SK-N-SH (cell line): ENCODE measurements around the gene LCA5. TPM values are rescaled to one million over a fixed set of nuclear protein-coding genes. Genes with fewer than 3 reads are reported as not detected.

ENCODE experiments used
- CTCF ChIA-PET: fragments of 300-600, 350-600 bp; formaldehyde crosslinking; extraction: SDS; loops from one replicate; lab custom pipeline; 2021; lab: Yijun Ruan, JAX
- POLR2A ChIA-PET: fragments of 350-600 bp; sonication (Branson Sonifier 250); formaldehyde crosslinking; extraction: SDS; loops from one replicate; lab custom pipeline; 2020; ENCODE audit warnings: antibody characterized with exemption, inconsistent platforms; lab: Yijun Ruan, JAX
- DNase-seq: peaks from one replicate; pipeline ENCODE4 v3.0.0; 2012
- H2AFZ ChIP-seq: fragments of 200-600 bp; sonication (generic); 2 replicates; pipeline ENCODE4 v1.8.1; 2016; ENCODE audit warnings: antibody characterized with exemption, mild to moderate bottlenecking, low read depth
- H3F3A ChIP-seq: fragments of 200-600 bp; sonication (generic); replicated peaks from 2 replicates; pipeline ENCODE3; 2016; ENCODE audit warnings: antibody characterized with exemption, mild to moderate bottlenecking; ENCODE audit not compliant: insufficient read depth
- H3K27ac ChIP-seq, 2 experiments: fragments of 200-500 bp in 1 of 2; fragments of 200-600 bp in 1 of 2; sonication (Bioruptor generic) in 1 of 2; sonication (generic), shearing (Covaris generic) in 1 of 2; 2 replicates each; pipeline versions ENCODE4 v1.5.1 to v1.6.1; 2014 to 2016; ENCODE audit warnings: low read depth in 2 of 2, inconsistent platforms in 1 of 2, low read length in 1 of 2, mild to moderate bottlenecking in 1 of 2, mixed read lengths in 1 of 2
- H3K27me3 ChIP-seq: fragments of 200-600 bp; sonication (generic), shearing (Covaris generic); 2 replicates; pipeline ENCODE4 v1.6.1; 2016; ENCODE audit warnings: mixed run types; ENCODE audit not compliant: insufficient read depth
- H3K36me3 ChIP-seq, 2 experiments: fragments of 200-500 bp in 1 of 2; fragments of 200-600 bp in 1 of 2; sonication (Bioruptor generic) in 1 of 2; sonication (generic) in 1 of 2; replicated peaks in 1 of 2; 2 replicates each; pipeline versions ENCODE3 to v1.5.1; 2014 to 2016; ENCODE audit warnings: low read length in 1 of 2, mild to moderate bottlenecking in 1 of 2; ENCODE audit not compliant: insufficient read depth in 2 of 2, control insufficient read depth in 1 of 2
- H3K4me1 ChIP-seq, 2 experiments: fragments of 200-500 bp in 1 of 2; fragments of 200-600 bp in 1 of 2; sonication (Bioruptor generic) in 1 of 2; sonication (generic), shearing (Covaris generic) in 1 of 2; 2 replicates each; pipeline versions ENCODE4 v1.5.1 to v1.6.1; 2014 to 2016; ENCODE audit warnings: low read depth in 1 of 2, low read length in 1 of 2, mixed run types in 1 of 2; ENCODE audit not compliant: insufficient read depth in 2 of 2, control insufficient read depth in 1 of 2
- H3K4me2 ChIP-seq: fragments of 200-600 bp; sonication (generic), shearing (Covaris generic); 2 replicates; pipeline ENCODE4 v1.6.1; 2017; ENCODE audit warnings: mixed run types
- H3K4me3 ChIP-seq, 2 experiments: fragments of 200-500 bp in 1 of 2; fragments of 200-600 bp in 1 of 2; sonication (Bioruptor generic) in 1 of 2; sonication (generic), shearing (Covaris generic) in 1 of 2; 2 replicates each; pipeline versions ENCODE4 v1.5.1 to v1.8.1; 2014 to 2016; ENCODE audit warnings: low read depth in 2 of 2, inconsistent platforms in 1 of 2, low read length in 1 of 2, mild to moderate bottlenecking in 1 of 2, mixed read lengths in 1 of 2, moderate library complexity in 1 of 2
- H3K79me2 ChIP-seq: fragments of 200-600 bp; sonication (generic); 2 replicates; pipeline ENCODE4 v1.8.1; 2017; ENCODE audit warnings: mild to moderate bottlenecking; ENCODE audit not compliant: insufficient read depth
- H3K9ac ChIP-seq: fragments of 200-600 bp; sonication (generic); 2 replicates; pipeline ENCODE4 v1.6.1; 2017; ENCODE audit warnings: mixed run types
- H3K9me2 ChIP-seq: fragments of 200-600 bp; sonication (generic); 2 replicates; pipeline ENCODE4 v1.6.1; 2017; ENCODE audit warnings: mixed run types
- H3K9me3 ChIP-seq: fragments of 200-600 bp; sonication (generic); 2 replicates; pipeline ENCODE4 v1.6.1; 2017; ENCODE audit warnings: mixed run types, mild to moderate bottlenecking, moderate library complexity
- H4K20me1 ChIP-seq: fragments of 200-600 bp; sonication (generic); 2 replicates; pipeline ENCODE4 v1.6.1; 2017; ENCODE audit warnings: mild to moderate bottlenecking, mixed run types; ENCODE audit not compliant: insufficient read depth
- CHD2 ChIP-seq: fragments of 150-350 bp; IDR thresholded peaks from 2 replicates; pipeline ENCODE4 v1.6.1; 2018; ENCODE audit warnings: low read length; ENCODE audit not compliant: partially characterized antibody
- ELF1 ChIP-seq: IDR thresholded peaks from 2 replicates; pipeline ENCODE4 v1.4.0; 2012
- EP300 ChIP-seq, 2 experiments: IDR thresholded peaks; 2 replicates each; pipeline versions ENCODE4 v1.4.0 to v1.6.1; 2012; ENCODE audit warnings: borderline replicate concordance in 1 of 2, low read depth in 1 of 2, low read length in 1 of 2
- EZH2phosphoT487 ChIP-seq: fragments of 200-600 bp; sonication (generic); IDR thresholded peaks from 2 replicates; pipeline ENCODE4 v1.6.1; 2017; ENCODE audit warnings: low read depth, mixed run types, mild to moderate bottlenecking, antibody characterized with exemption, moderate library complexity, borderline replicate concordance
- FOXM1 ChIP-seq: IDR thresholded peaks from 2 replicates; pipeline ENCODE4 v1.4.0; 2012; ENCODE audit warnings: low read depth, mild to moderate bottlenecking
- GABPA ChIP-seq: IDR thresholded peaks from 2 replicates; pipeline ENCODE4 v1.4.0; 2012; ENCODE audit warnings: low read depth, mild to moderate bottlenecking
- JUND ChIP-seq: IDR thresholded peaks from 2 replicates; pipeline ENCODE4 v1.4.0; 2012
- MXI1 ChIP-seq: IDR thresholded peaks from 2 replicates; pipeline ENCODE4 v1.6.1; 2012; ENCODE audit warnings: mild to moderate bottlenecking, low read depth, low read length, improper control_type of control experiment
- PBX3 ChIP-seq: IDR thresholded peaks from 2 replicates; pipeline ENCODE4; 2012
- POLR2AphosphoS5 ChIP-seq: IDR thresholded peaks from 2 replicates; pipeline ENCODE4 v1.6.1; 2012; ENCODE audit warnings: low read depth, low read length
- RXRA ChIP-seq: IDR thresholded peaks from 2 replicates; pipeline ENCODE4 v1.4.0; 2012; ENCODE audit warnings: low read depth, mild to moderate bottlenecking, borderline replicate concordance
- SIN3A ChIP-seq: IDR thresholded peaks from 2 replicates; pipeline ENCODE4 v1.6.1; 2012; ENCODE audit warnings: low read depth, mild to moderate bottlenecking, low read length, moderate library complexity, borderline replicate concordance
- TAF1 ChIP-seq: IDR thresholded peaks from 2 replicates; pipeline ENCODE4 v1.6.1; 2012; ENCODE audit warnings: low read depth, mild to moderate bottlenecking, low read length, moderate library complexity, borderline replicate concordance
- TCF12 ChIP-seq: IDR thresholded peaks from 2 replicates; pipeline ENCODE4 v1.4.0; 2012
- TEAD4 ChIP-seq: IDR thresholded peaks from 2 replicates; pipeline ENCODE4 v1.4.0; 2012; ENCODE audit warnings: mild to moderate bottlenecking, borderline replicate concordance; ENCODE audit not compliant: insufficient read depth
- YY1 ChIP-seq: IDR thresholded peaks from 2 replicates; pipeline ENCODE4 v1.4.0; 2012; ENCODE audit warnings: low read depth, mild to moderate bottlenecking
- ZBTB33 ChIP-seq: IDR thresholded peaks from 2 replicates; pipeline ENCODE4 v1.4.0; 2012; ENCODE audit warnings: low read depth, borderline replicate concordance
- WGBS: methylation state at CpG from one replicate; pipeline ENCODE4 v1.1.6; 2017; ENCODE audit warnings: low lambda C conversion rate; 5-methylcytosine and 5-hydroxymethylcytosine counted together
- polyA plus RNA-seq, 3 experiments: library from polyadenylated mRNA; depleted of rRNA; stranded (reverse); fragments of >200 nt; gene quantifications; 2 replicates each; pipeline ENCODE4 v1.2.3, GENCODE V29; 2012
- TF ChIP-seq, protein P1 (sequence below): fragments of 150-350 bp; IDR thresholded peaks from 2 replicates; pipeline ENCODE4 v1.6.1; 2017; ENCODE audit warnings: antibody characterized with exemption, low read length, low read depth, borderline replicate concordance
- TF ChIP-seq, protein P2 (sequence below): IDR thresholded peaks from 2 replicates; pipeline ENCODE4 v1.6.1; 2012; ENCODE audit warnings: mild to moderate bottlenecking, low read depth, low read length, moderate library complexity

Gene LCA5
- polyA plus RNA-seq, 1 of the 3 experiments (the other 2 are of a cell fraction), result 0.61 TPM

- no peak overlapping the region for H3K4me2 ChIP-seq
- no peak overlapping the region for H3K9ac ChIP-seq
- TF ChIP-seq POLR2AphosphoS5, result no peak
- TF ChIP-seq FOXM1, result no peak
- TF ChIP-seq EZH2phosphoT487, result no peak
- TF ChIP-seq CHD2, result no peak
- no peak for TF ChIP-seq JUND
- TF ChIP-seq TAF1, result no peak
- TF ChIP-seq TEAD4, result no peak
- no peak overlapping the region for H3K27ac ChIP-seq
- H3K9me2 ChIP-seq, result no peaks in the 10 kb centered on the region
- DNase-seq, result no peak
- ChIA-PET POLR2A (no interaction called here), CTCF (interaction anchor here (1.7 kb wide), 1 partner anchor 10 kb away, joined by 4 read pairs; no protein-coding TSS in a partner anchor)
- no peaks in the 10 kb centered on the region for H4K20me1 ChIP-seq
- H3K36me3 ChIP-seq, result no peaks in the 10 kb centered on the region
- no peaks in the 10 kb centered on the region for H3K9me3 ChIP-seq
- no peaks in the 10 kb centered on the region for H3K79me2 ChIP-seq
- no peaks in the 10 kb centered on the region for H3F3A ChIP-seq
- WGBS, result 67% methylated on average over 4 of the region's 4 CpGs
- H3K27me3 ChIP-seq, result no peaks in the 10 kb centered on the region
- H3K4me3 ChIP-seq, result no peak overlapping the region
- H2AFZ ChIP-seq, result no peak overlapping the region
- H3K4me1 ChIP-seq, result peaks cover 0 to 14% of the 10 kb centered on the region in 2 experiments
Measured at GRCh38 chr6:79463621-79464050, 73.6 kb downstream of the LCA5 start.

DNA sequence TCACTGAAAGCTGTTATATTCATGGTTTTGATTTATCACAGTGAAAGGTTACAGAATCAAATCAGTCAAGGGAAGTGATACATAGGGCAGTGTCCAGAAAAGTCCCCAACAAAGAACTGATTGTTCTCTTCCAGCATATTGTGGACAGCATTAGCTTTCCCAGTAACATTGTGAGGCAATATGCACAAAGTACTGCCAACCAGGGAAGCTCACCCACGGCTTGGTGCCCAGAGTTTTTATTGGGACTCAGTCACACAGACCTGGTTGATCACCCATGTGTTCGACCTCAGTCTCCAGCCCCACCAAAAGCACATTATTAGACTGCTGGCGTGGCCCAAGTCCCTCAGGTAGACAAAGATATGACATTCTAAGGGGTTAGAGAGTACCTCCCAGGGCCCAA, 76.0 kb downstream of the LCA5 start:
- no peaks in the 10 kb centered on the region for H3K79me2 ChIP-seq
- TF ChIP-seq TCF12 (no peak), SIN3A (no peak), RXRA (no peak), GABPA (no peak), EP300 (IDR thresholded peaks at IDR 0.05; ENCODE audit: borderline replicate concordance in 1 of 2, low read depth in 1 of 2, low read length in 1 of 2) (no peak), ZBTB33 (no peak), CHD2 (no peak), PBX3 (no peak), ELF1 (no peak), POLR2AphosphoS5 (no peak), YY1 (no peak), MXI1 (no peak), TEAD4 (no peak)
- TF ChIP-seq, protein P1, sequence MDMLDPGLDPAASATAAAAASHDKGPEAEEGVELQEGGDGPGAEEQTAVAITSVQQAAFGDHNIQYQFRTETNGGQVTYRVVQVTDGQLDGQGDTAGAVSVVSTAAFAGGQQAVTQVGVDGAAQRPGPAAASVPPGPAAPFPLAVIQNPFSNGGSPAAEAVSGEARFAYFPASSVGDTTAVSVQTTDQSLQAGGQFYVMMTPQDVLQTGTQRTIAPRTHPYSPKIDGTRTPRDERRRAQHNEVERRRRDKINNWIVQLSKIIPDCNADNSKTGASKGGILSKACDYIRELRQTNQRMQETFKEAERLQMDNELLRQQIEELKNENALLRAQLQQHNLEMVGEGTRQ, result no peak
- TF ChIP-seq, protein P2, sequence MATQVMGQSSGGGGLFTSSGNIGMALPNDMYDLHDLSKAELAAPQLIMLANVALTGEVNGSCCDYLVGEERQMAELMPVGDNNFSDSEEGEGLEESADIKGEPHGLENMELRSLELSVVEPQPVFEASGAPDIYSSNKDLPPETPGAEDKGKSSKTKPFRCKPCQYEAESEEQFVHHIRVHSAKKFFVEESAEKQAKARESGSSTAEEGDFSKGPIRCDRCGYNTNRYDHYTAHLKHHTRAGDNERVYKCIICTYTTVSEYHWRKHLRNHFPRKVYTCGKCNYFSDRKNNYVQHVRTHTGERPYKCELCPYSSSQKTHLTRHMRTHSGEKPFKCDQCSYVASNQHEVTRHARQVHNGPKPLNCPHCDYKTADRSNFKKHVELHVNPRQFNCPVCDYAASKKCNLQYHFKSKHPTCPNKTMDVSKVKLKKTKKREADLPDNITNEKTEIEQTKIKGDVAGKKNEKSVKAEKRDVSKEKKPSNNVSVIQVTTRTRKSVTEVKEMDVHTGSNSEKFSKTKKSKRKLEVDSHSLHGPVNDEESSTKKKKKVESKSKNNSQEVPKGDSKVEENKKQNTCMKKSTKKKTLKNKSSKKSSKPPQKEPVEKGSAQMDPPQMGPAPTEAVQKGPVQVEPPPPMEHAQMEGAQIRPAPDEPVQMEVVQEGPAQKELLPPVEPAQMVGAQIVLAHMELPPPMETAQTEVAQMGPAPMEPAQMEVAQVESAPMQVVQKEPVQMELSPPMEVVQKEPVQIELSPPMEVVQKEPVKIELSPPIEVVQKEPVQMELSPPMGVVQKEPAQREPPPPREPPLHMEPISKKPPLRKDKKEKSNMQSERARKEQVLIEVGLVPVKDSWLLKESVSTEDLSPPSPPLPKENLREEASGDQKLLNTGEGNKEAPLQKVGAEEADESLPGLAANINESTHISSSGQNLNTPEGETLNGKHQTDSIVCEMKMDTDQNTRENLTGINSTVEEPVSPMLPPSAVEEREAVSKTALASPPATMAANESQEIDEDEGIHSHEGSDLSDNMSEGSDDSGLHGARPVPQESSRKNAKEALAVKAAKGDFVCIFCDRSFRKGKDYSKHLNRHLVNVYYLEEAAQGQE, result no peak

More for the DNA sequence above, 76.0 kb downstream of the LCA5 start:
- Histone ChIP-seq H3K9me3 (no peaks in the 10 kb centered on the region), H3K4me2 (no peak overlapping the region), H4K20me1 (no peaks in the 10 kb centered on the region), H3K4me1 (no peaks in the 10 kb centered on the region), H3K27ac (no peak overlapping the region), H3K9ac (no peak overlapping the region), H3K36me3 (no peaks in the 10 kb centered on the region), H2AFZ (no peak overlapping the region), H3K9me2 (no peaks in the 10 kb centered on the region), H3F3A (no peaks in the 10 kb centered on the region), H3K4me3 (no peak overlapping the region), H3K27me3 (no peaks in the 10 kb centered on the region)
- POLR2A ChIA-PET, result no interaction called here
- WGBS, result 31% methylated on average over 3 of the region's 3 CpGs
- DNase-seq, result no peak
- CTCF ChIA-PET, result no interaction called here
